ENCODE measurements around the gene CAPZA1. TPM values are rescaled to one million over a fixed set of nuclear protein-coding genes. Genes with fewer than 3 reads are reported as not detected.

Gene CAPZA1
- total and polyA plus RNA-seq, 4 donors: 28.6 to 74.8 (median 48.9) TPM

DNA sequence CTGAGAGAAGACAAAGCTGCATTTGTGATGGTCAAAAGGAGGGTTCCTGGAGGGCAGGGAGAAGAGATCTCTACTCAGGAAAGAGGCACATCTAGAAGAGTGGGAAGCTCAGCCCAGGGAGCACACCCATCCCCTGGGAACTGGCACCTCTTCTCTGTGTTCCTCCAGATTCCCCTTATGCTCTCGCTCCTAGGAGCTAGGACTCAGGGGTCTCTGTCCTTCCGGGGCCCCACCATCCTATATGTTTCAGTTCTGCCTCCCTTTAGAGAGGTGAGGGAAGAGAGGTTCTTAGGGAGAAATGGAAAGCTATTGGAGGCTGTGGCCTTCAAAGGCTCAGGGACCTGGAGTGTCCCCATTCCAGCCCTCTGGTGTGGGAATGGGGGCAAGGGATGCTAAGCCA lies 100.1 kb downstream of the CAPZA1 start:
- no peak overlapping the region for H3K27ac ChIP-seq (ENCODE audit: low read depth in 1 of 2, low read length in 2 of 2)
- no peak for TF ChIP-seq HNF4A (conservative IDR thresholded peaks at IDR 0.05)
- TF ChIP-seq, protein P1, sequence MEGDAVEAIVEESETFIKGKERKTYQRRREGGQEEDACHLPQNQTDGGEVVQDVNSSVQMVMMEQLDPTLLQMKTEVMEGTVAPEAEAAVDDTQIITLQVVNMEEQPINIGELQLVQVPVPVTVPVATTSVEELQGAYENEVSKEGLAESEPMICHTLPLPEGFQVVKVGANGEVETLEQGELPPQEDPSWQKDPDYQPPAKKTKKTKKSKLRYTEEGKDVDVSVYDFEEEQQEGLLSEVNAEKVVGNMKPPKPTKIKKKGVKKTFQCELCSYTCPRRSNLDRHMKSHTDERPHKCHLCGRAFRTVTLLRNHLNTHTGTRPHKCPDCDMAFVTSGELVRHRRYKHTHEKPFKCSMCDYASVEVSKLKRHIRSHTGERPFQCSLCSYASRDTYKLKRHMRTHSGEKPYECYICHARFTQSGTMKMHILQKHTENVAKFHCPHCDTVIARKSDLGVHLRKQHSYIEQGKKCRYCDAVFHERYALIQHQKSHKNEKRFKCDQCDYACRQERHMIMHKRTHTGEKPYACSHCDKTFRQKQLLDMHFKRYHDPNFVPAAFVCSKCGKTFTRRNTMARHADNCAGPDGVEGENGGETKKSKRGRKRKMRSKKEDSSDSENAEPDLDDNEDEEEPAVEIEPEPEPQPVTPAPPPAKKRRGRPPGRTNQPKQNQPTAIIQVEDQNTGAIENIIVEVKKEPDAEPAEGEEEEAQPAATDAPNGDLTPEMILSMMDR (IDR thresholded peaks at IDR 0.05; ENCODE audit: low read depth, low read length, missing input control): no peak
- H3K4me1 ChIP-seq (ENCODE audit: control insufficient read depth in 4 of 4, insufficient read depth in 4 of 4, low read length in 3 of 4): peaks cover 9 to 21% (median 11%) of the 10 kb centered on the region in 4 donors
- H3K9ac ChIP-seq (ENCODE audit: low read depth in 1 of 2, low read length in 2 of 2): no peak overlapping the region
- 92% methylated on average over 2 of the region's 2 CpGs for WGBS
- H3K36me3 ChIP-seq (ENCODE audit: control insufficient read depth in 4 of 4, insufficient read depth in 3 of 4, low read depth in 1 of 4, low read length in 3 of 4): no peaks in the 10 kb centered on the region
- H3K27me3 ChIP-seq (ENCODE audit: control insufficient read depth in 4 of 4, insufficient read depth in 4 of 4, low read length in 3 of 4): peaks cover 0 to 3% (median 0%) of the 10 kb centered on the region in 4 donors
- no peak for DNase-seq (ENCODE audit: low spot score)
- no peaks in the 10 kb centered on the region for H3K9me3 ChIP-seq (ENCODE audit: control insufficient read depth in 4 of 4, low read length in 3 of 4)
- no peak overlapping the region for H3K4me3 ChIP-seq (ENCODE audit: low read depth in 1 of 3, low read length in 3 of 3)

DNA sequence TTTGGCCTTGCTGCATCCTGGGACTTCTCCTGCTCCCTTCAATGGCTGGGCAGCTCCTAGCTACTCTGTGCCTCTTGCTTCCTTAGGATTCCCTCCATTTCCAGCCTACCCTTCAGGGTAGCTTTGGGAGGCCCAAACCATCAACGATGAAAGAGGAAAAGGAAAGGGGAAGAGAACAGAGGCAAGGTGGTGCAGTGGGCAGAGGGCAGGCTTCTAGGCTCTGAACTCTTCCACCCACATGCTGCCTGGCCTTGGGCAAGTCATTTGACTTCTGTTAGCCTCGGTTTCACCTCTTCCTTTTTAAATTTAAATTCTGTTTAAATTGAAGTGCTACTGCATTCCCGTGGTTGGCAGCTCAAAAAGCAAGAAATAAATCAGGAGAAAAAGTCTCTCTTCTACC lies 101.2 kb downstream of the CAPZA1 start:
- TF ChIP-seq RXRA (IDR thresholded peaks at IDR 0.05): no peak
- no peak for TF ChIP-seq FOXA1 (IDR thresholded peaks at IDR 0.05)
- TF ChIP-seq HNF4A (conservative IDR thresholded peaks at IDR 0.05): no peak
- TF ChIP-seq RAD21 (IDR thresholded peaks at IDR 0.05): no peak
- TF ChIP-seq FOXA2 (IDR thresholded peaks at IDR 0.05): no peak
- no peak for TF ChIP-seq GABPA (IDR thresholded peaks at IDR 0.05 in 1 of 2, conservative IDR thresholded peaks at IDR 0.05 in 1 of 2)
- H3K9me3 ChIP-seq (ENCODE audit: control insufficient read depth in 4 of 4, low read length in 3 of 4): no peaks in the 10 kb centered on the region
- DNase-seq (ENCODE audit: low spot score): no peak
- no peak overlapping the region for H3K4me3 ChIP-seq (ENCODE audit: low read depth in 1 of 3, low read length in 3 of 3)
- no peaks in the 10 kb centered on the region for H3K36me3 ChIP-seq (ENCODE audit: control insufficient read depth in 4 of 4, insufficient read depth in 3 of 4, low read depth in 1 of 4, low read length in 3 of 4)
- H3K9ac ChIP-seq (ENCODE audit: low read depth in 1 of 2, low read length in 2 of 2): no peak overlapping the region
- H3K27me3 ChIP-seq (ENCODE audit: control insufficient read depth in 4 of 4, insufficient read depth in 4 of 4, low read length in 3 of 4): peaks cover 0 to 3% (median 0%) of the 10 kb centered on the region in 4 donors
- whole genome bisulfite sequencing: 64% methylated on average over 3 of the region's 3 CpGs
- no peak overlapping the region for H3K27ac ChIP-seq (ENCODE audit: low read depth in 1 of 2, low read length in 2 of 2)
- peaks cover 4 to 13% (median 5%) of the 10 kb centered on the region in 4 donors for H3K4me1 ChIP-seq (ENCODE audit: control insufficient read depth in 4 of 4, insufficient read depth in 4 of 4, low read length in 3 of 4)

Small RNA genes within 50 kb of the gene (small RNA-seq; reads per million reads assigned to genes)
- not detected for gene RNU7-70P

Other genes starting within 250 kb of the CAPZA1 start
- gene CTTNBP2NL, start 223.6 kb upstream of the CAPZA1 start, total RNA-seq: 1 to 10 TPM; 2.6 to 4.4 TPM
- 1 to 10 TPM; 1.7 to 3.4 TPM for gene CTTNBP2NL, start 223.6 kb upstream of the CAPZA1 start, polyA plus RNA-seq
- gene WNT2B, start 110.9 kb upstream of the CAPZA1 start, total RNA-seq: under 1 TPM; 0.42 to 0.92 TPM
- under 1 TPM; 0.07 to 0.33 TPM for gene WNT2B, start 110.9 kb upstream of the CAPZA1 start, polyA plus RNA-seq
- gene ST7L, start 691 bp upstream of the CAPZA1 start, total RNA-seq: 10 to 100 TPM; 10.4 to 13.6 TPM
- gene ST7L, start 691 bp upstream of the CAPZA1 start, polyA plus RNA-seq: 1 to 10 TPM; 4.9 to 8.7 TPM
- gene MOV10, start 54.8 kb downstream of the CAPZA1 start, total RNA-seq: 10 to 100 TPM; 32.0 to 32.4 TPM
- 10 to 100 TPM; 35.1 to 36.8 TPM for gene MOV10, start 54.8 kb downstream of the CAPZA1 start, polyA plus RNA-seq
- 10 to 100 TPM; 50.4 to 52.6 TPM for gene RHOC, start 87.3 kb downstream of the CAPZA1 start, total RNA-seq
- gene RHOC, start 87.3 kb downstream of the CAPZA1 start, polyA plus RNA-seq: 100 to 1,000 TPM in 1 of 2 donors, 10 to 100 TPM in 1; 84.9 to 102 TPM
- under 1 TPM in 1 of 2 donors, not detected in 1; 0.08 TPM for gene PPM1J, start 95.5 kb downstream of the CAPZA1 start, total RNA-seq
- under 1 TPM in 1 of 2 donors, not detected in 1; 0.17 TPM for gene PPM1J, start 95.5 kb downstream of the CAPZA1 start, polyA plus RNA-seq